Measurements from ENCODE around the gene DDX10.

The DDX10 gene

GRCh38 chr11:108713076-108713790 lies 48.4 kb downstream of the DDX10 start:
- TF ChIP-seq GABPA (IDR thresholded peaks at IDR 0.05; ENCODE audit: low read depth) (no peak), SPI1 (IDR thresholded peaks at IDR 0.05; ENCODE audit: borderline replicate concordance, low read depth) (no peak), CTCF (IDR thresholded peaks at IDR 0.05; ENCODE audit: insufficient read depth, low read length) (no peak), POLR2AphosphoS5 (IDR thresholded peaks at IDR 0.05; ENCODE audit: low read depth) (no peak), REST (IDR thresholded peaks at IDR 0.05; ENCODE audit: insufficient replicate concordance, low read depth) (no peak)
- DNase-seq (ENCODE audit: low read depth in 1 of 2, low spot score in 1 of 2): no peak
- H3K27ac ChIP-seq (replicated peaks): no peak overlapping the region

GRCh38 chr11:108715239-108715638 lies 50.4 kb downstream of the DDX10 start:
- Histone ChIP-seq H3K27me3 (ENCODE audit: insufficient read depth, poor library complexity, severe bottlenecking) (no peaks in the 10 kb centered on the region), H3K27ac (replicated peaks) (no peak overlapping the region), H3K4me3 (replicated peaks; ENCODE audit: insufficient read depth, low read length) (no peak overlapping the region)
- TF ChIP-seq GABPA (IDR thresholded peaks at IDR 0.05; ENCODE audit: low read depth) (no peak), SPI1 (IDR thresholded peaks at IDR 0.05; ENCODE audit: borderline replicate concordance, low read depth) (no peak), CTCF (IDR thresholded peaks at IDR 0.05; ENCODE audit: insufficient read depth, low read length) (no peak), REST (IDR thresholded peaks at IDR 0.05; ENCODE audit: insufficient replicate concordance, low read depth) (no peak), POLR2AphosphoS5 (IDR thresholded peaks at IDR 0.05; ENCODE audit: low read depth) (no peak)
- no peak for DNase-seq (ENCODE audit: low read depth in 1 of 2, low spot score in 1 of 2)

More at GRCh38 chr11:108713076-108713790, 48.4 kb downstream of the DDX10 start:
- Histone ChIP-seq H3K27me3 (ENCODE audit: insufficient read depth, poor library complexity, severe bottlenecking) (no peaks in the 10 kb centered on the region), H3K4me3 (replicated peaks; ENCODE audit: insufficient read depth, low read length) (no peak overlapping the region)

GRCh38 chr11:108718466-108718865 lies 53.6 kb downstream of the DDX10 start:
- Histone ChIP-seq H3K27me3 (ENCODE audit: insufficient read depth, poor library complexity, severe bottlenecking) (no peaks in the 10 kb centered on the region), H3K4me3 (replicated peaks; ENCODE audit: insufficient read depth, low read length) (no peak overlapping the region), H3K27ac (replicated peaks) (no peak overlapping the region)
- TF ChIP-seq POLR2AphosphoS5 (IDR thresholded peaks at IDR 0.05; ENCODE audit: low read depth) (no peak), REST (IDR thresholded peaks at IDR 0.05; ENCODE audit: insufficient replicate concordance, low read depth) (no peak), GABPA (IDR thresholded peaks at IDR 0.05; ENCODE audit: low read depth) (no peak), CTCF (IDR thresholded peaks at IDR 0.05; ENCODE audit: insufficient read depth, low read length) (no peak)
- no peak for DNase-seq (ENCODE audit: low read depth in 1 of 2, low spot score in 1 of 2)

Data from HL-60 (cell line).